GM18526 (cell line): ENCODE measurements around the gene VAV3.

Experiments
- POLR2A ChIP-seq: IDR thresholded peaks from 3 replicates; pipeline ENCODE4 v1.6.1; 2011; ENCODE audit not compliant: insufficient read length; ENCODE audit errors: extremely low read depth

The VAV3 gene

GRCh38 chr1:107930292-107930691, 34.7 kb downstream of the VAV3 start:
- TF ChIP-seq POLR2A = no peak

- TF ChIP-seq POLR2A = no peak
These were observed 37.2 kb downstream of the VAV3 start for GRCh38 chr1:107927820-107928219.

- TF ChIP-seq POLR2A = no peak
These were observed 38.4 kb downstream of the VAV3 start for GRCh38 chr1:107926436-107927080.

GRCh38 chr1:107925565-107925964, 39.4 kb downstream of the VAV3 start:
- no peak for TF ChIP-seq POLR2A

- TF ChIP-seq POLR2A = no peak
These were observed 44.0 kb downstream of the VAV3 start for GRCh38 chr1:107920999-107921398.

- TF ChIP-seq POLR2A = no peak
These were observed 44.4 kb downstream of the VAV3 start for GRCh38 chr1:107920561-107920960.

GRCh38 chr1:107919953-107920352, 45.0 kb downstream of the VAV3 start:
- no peak for TF ChIP-seq POLR2A

GRCh38 chr1:107914119-107914765, 50.7 kb downstream of the VAV3 start:
- TF ChIP-seq POLR2A = no peak

- no peak for TF ChIP-seq POLR2A
These were observed 52.3 kb downstream of the VAV3 start for GRCh38 chr1:107912656-107913055.

GRCh38 chr1:107900090-107900945, 64.7 kb downstream of the VAV3 start:
- TF ChIP-seq POLR2A = no peak

- no peak for TF ChIP-seq POLR2A
These were observed 65.3 kb downstream of the VAV3 start for GRCh38 chr1:107899655-107900054.

GRCh38 chr1:107897438-107898345, 67.3 kb downstream of the VAV3 start:
- no peak for TF ChIP-seq POLR2A

- no peak for TF ChIP-seq POLR2A
These were observed 68.0 kb downstream of the VAV3 start for GRCh38 chr1:107896936-107897335.

GRCh38 chr1:107896401-107896800, 68.6 kb downstream of the VAV3 start:
- TF ChIP-seq POLR2A = no peak
